Mucosa of rectum (tissue), 2 donors: Measurements from ENCODE around the gene HCST.

Source experiments
- H3K27ac ChIP-seq, 2 donors: one replicate each; pipeline ENCODE4 v1.7.0; 2013; ENCODE audit warnings: inconsistent platforms in 2 of 2, low read depth in 2 of 2, low read length in 2 of 2
- H3K27me3 ChIP-seq, 2 donors: one replicate each; pipeline ENCODE4 v1.7.0; 2013; ENCODE audit warnings: low read length in 2 of 2; ENCODE audit not compliant: control insufficient read depth in 2 of 2, insufficient read depth in 2 of 2
- H3K36me3 ChIP-seq, 2 donors: one replicate each; pipeline ENCODE4 v1.7.0; 2013; ENCODE audit warnings: low read length in 2 of 2; ENCODE audit not compliant: control insufficient read depth in 2 of 2, insufficient read depth in 2 of 2
- H3K4me1 ChIP-seq, 2 donors: one replicate each; pipeline ENCODE4 v1.7.0; 2013; ENCODE audit warnings: low read length in 2 of 2, mild to moderate bottlenecking in 1 of 2; ENCODE audit not compliant: control insufficient read depth in 2 of 2, insufficient read depth in 2 of 2
- H3K4me3 ChIP-seq, 2 donors: one replicate each; pipeline ENCODE4 v1.7.0; 2013; ENCODE audit warnings: low read length in 2 of 2
- H3K9ac ChIP-seq, 2 donors: one replicate each; pipeline ENCODE4 v1.7.0; 2013; ENCODE audit warnings: low read length in 2 of 2, low read depth in 1 of 2, mild to moderate bottlenecking in 1 of 2
- H3K9me3 ChIP-seq, 2 donors: one replicate each; pipeline ENCODE4 v1.7.0; 2013; ENCODE audit warnings: low read length in 2 of 2; ENCODE audit not compliant: control insufficient read depth in 2 of 2
- donor health status: healthy.
- donor health status: Normal muscosa, but diverticular disease.

The HCST gene

GRCh38 chr19:35911173-35911572 is 8.8 kb downstream of the HCST start:
- Histone ChIP-seq H3K9ac (no peak overlapping the region), H3K4me3 (no peak overlapping the region), H3K27ac (no peak overlapping the region), H3K4me1 (peaks cover 0 to 2% of the 10 kb centered on the region in 2 donors), H3K36me3 (no peaks in the 10 kb centered on the region), H3K27me3 (no peaks in the 10 kb centered on the region), H3K9me3 (no peaks in the 10 kb centered on the region)

- H3K4me1 ChIP-seq: peaks cover 0 to 2% of the 10 kb centered on the region in 2 donors
- H3K36me3 ChIP-seq: no peaks in the 10 kb centered on the region
- no peaks in the 10 kb centered on the region for H3K27me3 ChIP-seq
- no peak overlapping the region for H3K9ac ChIP-seq
- H3K4me3 ChIP-seq: no peak overlapping the region
- H3K27ac ChIP-seq: no peak overlapping the region
- H3K9me3 ChIP-seq: no peaks in the 10 kb centered on the region
These were observed 9.5 kb downstream of the HCST start for GRCh38 chr19:35911790-35912189.

- Histone ChIP-seq H3K4me1 (peaks cover 0 to 2% of the 10 kb centered on the region in 2 donors), H3K27me3 (no peaks in the 10 kb centered on the region), H3K36me3 (no peaks in the 10 kb centered on the region), H3K27ac (no peak overlapping the region), H3K9me3 (no peaks in the 10 kb centered on the region), H3K4me3 (no peak overlapping the region), H3K9ac (no peak overlapping the region)
These were observed 11.3 kb downstream of the HCST start for GRCh38 chr19:35913589-35913988.

- H3K27ac ChIP-seq: no peak overlapping the region
- H3K36me3 ChIP-seq: no peaks in the 10 kb centered on the region
- H3K9me3 ChIP-seq: no peaks in the 10 kb centered on the region
- H3K9ac ChIP-seq: no peak overlapping the region
- H3K4me1 ChIP-seq: no peaks in the 10 kb centered on the region
- H3K27me3 ChIP-seq: no peaks in the 10 kb centered on the region
- no peak overlapping the region for H3K4me3 ChIP-seq
These were observed 13.1 kb downstream of the HCST start for GRCh38 chr19:35915443-35915842.

GRCh38 chr19:35919306-35919705 is 17.0 kb downstream of the HCST start:
- no peak overlapping the region for H3K4me3 ChIP-seq
- H3K27me3 ChIP-seq: no peaks in the 10 kb centered on the region
- H3K27ac ChIP-seq: no peak overlapping the region
- no peak overlapping the region for H3K9ac ChIP-seq
- H3K36me3 ChIP-seq: no peaks in the 10 kb centered on the region
- no peaks in the 10 kb centered on the region for H3K4me1 ChIP-seq
- no peaks in the 10 kb centered on the region for H3K9me3 ChIP-seq

- Histone ChIP-seq H3K27ac (no peak overlapping the region), H3K4me3 (no peak overlapping the region), H3K9me3 (no peaks in the 10 kb centered on the region), H3K27me3 (no peaks in the 10 kb centered on the region), H3K4me1 (no peaks in the 10 kb centered on the region), H3K36me3 (no peaks in the 10 kb centered on the region), H3K9ac (no peak overlapping the region)
These were observed 18.7 kb downstream of the HCST start for GRCh38 chr19:35921012-35921411.

GRCh38 chr19:35925501-35925900 is 23.2 kb downstream of the HCST start:
- no peaks in the 10 kb centered on the region for H3K4me1 ChIP-seq
- no peak overlapping the region for H3K4me3 ChIP-seq

GRCh38 chr19:35928507-35928906 is 26.2 kb downstream of the HCST start:
- Histone ChIP-seq H3K9me3 (no peaks in the 10 kb centered on the region), H3K4me3 (no peak overlapping the region), H3K27me3 (no peaks in the 10 kb centered on the region), H3K9ac (no peak overlapping the region), H3K36me3 (no peaks in the 10 kb centered on the region), H3K4me1 (peaks cover 3% of the 10 kb centered on the region in 2 donors), H3K27ac (no peak overlapping the region)

More at GRCh38 chr19:35925501-35925900, 23.2 kb downstream of the HCST start:
- no peaks in the 10 kb centered on the region for H3K27me3 ChIP-seq
- H3K9ac ChIP-seq: no peak overlapping the region
- H3K27ac ChIP-seq: no peak overlapping the region
- no peaks in the 10 kb centered on the region for H3K36me3 ChIP-seq
- no peaks in the 10 kb centered on the region for H3K9me3 ChIP-seq

- H3K9ac ChIP-seq: no peak overlapping the region
- no peaks in the 10 kb centered on the region for H3K27me3 ChIP-seq
- no peaks in the 10 kb centered on the region for H3K36me3 ChIP-seq
- no peak overlapping the region for H3K4me3 ChIP-seq
- peaks cover 3% of the 10 kb centered on the region in 2 donors for H3K4me1 ChIP-seq
- H3K9me3 ChIP-seq: no peaks in the 10 kb centered on the region
- peak overlapping the region in 1 of 2 donors; percentile 28 for H3K27ac ChIP-seq
These were observed 27.5 kb downstream of the HCST start for GRCh38 chr19:35929876-35930275.

- Histone ChIP-seq H3K27ac (peak overlapping the region; percentile 36 to 83), H3K9ac (peak overlapping the region; percentile 63 to 75), H3K4me3 (peak overlapping the region; percentile 51 to 76)
These were observed 29.0 kb downstream of the HCST start for GRCh38 chr19:35931161-35931873.

More at GRCh38 chr19:35931161-35931873, 29.0 kb downstream of the HCST start:
- H3K36me3 ChIP-seq: no peaks in the 10 kb centered on the region
- H3K4me1 ChIP-seq: peaks cover 8 to 9% of the 10 kb centered on the region in 2 donors
- H3K27me3 ChIP-seq: no peaks in the 10 kb centered on the region
- H3K9me3 ChIP-seq: no peaks in the 10 kb centered on the region
